Measurements from ENCODE around the gene FXYD5.

- TF ChIP-seq POLR2AphosphoS5 (IDR thresholded peaks at IDR 0.05; ENCODE audit: low read depth) = no peak
- TF ChIP-seq, protein P1, sequence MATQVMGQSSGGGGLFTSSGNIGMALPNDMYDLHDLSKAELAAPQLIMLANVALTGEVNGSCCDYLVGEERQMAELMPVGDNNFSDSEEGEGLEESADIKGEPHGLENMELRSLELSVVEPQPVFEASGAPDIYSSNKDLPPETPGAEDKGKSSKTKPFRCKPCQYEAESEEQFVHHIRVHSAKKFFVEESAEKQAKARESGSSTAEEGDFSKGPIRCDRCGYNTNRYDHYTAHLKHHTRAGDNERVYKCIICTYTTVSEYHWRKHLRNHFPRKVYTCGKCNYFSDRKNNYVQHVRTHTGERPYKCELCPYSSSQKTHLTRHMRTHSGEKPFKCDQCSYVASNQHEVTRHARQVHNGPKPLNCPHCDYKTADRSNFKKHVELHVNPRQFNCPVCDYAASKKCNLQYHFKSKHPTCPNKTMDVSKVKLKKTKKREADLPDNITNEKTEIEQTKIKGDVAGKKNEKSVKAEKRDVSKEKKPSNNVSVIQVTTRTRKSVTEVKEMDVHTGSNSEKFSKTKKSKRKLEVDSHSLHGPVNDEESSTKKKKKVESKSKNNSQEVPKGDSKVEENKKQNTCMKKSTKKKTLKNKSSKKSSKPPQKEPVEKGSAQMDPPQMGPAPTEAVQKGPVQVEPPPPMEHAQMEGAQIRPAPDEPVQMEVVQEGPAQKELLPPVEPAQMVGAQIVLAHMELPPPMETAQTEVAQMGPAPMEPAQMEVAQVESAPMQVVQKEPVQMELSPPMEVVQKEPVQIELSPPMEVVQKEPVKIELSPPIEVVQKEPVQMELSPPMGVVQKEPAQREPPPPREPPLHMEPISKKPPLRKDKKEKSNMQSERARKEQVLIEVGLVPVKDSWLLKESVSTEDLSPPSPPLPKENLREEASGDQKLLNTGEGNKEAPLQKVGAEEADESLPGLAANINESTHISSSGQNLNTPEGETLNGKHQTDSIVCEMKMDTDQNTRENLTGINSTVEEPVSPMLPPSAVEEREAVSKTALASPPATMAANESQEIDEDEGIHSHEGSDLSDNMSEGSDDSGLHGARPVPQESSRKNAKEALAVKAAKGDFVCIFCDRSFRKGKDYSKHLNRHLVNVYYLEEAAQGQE (IDR thresholded peaks at IDR 0.05; ENCODE audit: insufficient replicate concordance, low read depth) = no peak
Measured at GRCh38 chr19:35116072-35116801, 38.3 kb upstream of the FXYD5 start.
